ENCODE results near the gene RHAG. TPM values are rescaled to one million over a fixed set of nuclear protein-coding genes. Genes with fewer than 3 reads are reported as not detected.
"Not testable (repeated sequence)": the region's sequence is repeated elsewhere in the genome, so short reads cannot be mapped to it uniquely, and the experiment has no call there.

The RHAG gene
- total RNA-seq, 1 experiment from 2014 or later, result not detected

DNA sequence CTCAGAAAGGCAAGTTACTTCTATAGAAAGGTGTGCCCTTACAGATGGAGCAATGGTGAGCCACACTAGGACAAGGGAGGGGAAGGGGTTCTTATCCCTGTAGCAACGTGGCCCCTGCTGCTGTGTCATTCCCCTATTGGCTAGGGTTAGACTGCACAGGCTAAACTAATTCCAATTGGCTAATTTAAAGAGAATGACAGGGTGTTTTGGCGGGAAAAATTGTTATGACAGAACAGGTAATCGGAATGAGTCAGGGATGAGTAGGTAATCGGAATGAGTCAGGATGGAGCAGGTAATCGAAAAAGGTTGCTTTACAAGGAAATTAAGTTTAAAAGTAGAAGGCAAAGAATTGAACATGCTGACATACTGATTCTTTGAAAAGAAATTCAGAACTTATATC, 49.4 kb downstream of the RHAG start:
- not testable (repeated sequence) for H3K27me3 Mint-ChIP-seq (ENCODE audit: low read depth); H2BK20ac ChIP-seq (ENCODE audit: low read depth, low read length, poor library complexity, severe bottlenecking); H4K5ac ChIP-seq (ENCODE audit: insufficient read length, low read depth, low read length); H3K4ac ChIP-seq (ENCODE audit: low read depth, low read length); H3K23ac ChIP-seq (ENCODE audit: insufficient read length, low read depth, low read length); H3K9ac ChIP-seq (ENCODE audit: extremely low read depth, insufficient read length, low read length); H2BK15ac ChIP-seq (ENCODE audit: low read depth, low read length); H2AK5ac ChIP-seq (ENCODE audit: insufficient read length, low read length); H3K27ac Mint-ChIP-seq; H3T11ph ChIP-seq (ENCODE audit: low read length); H3K4me1 ChIP-seq (ENCODE audit: insufficient read depth, low read length); H3K36me3 Mint-ChIP-seq (ENCODE audit: insufficient read depth in 1 of 3, low read depth in 3 of 3); H2BK12ac ChIP-seq (ENCODE audit: insufficient read length, low read depth, low read length); H3K79me1 ChIP-seq (ENCODE audit: insufficient read depth, low read depth, low read length, poor library complexity, severe bottlenecking); H3K9me3 ChIP-seq (ENCODE audit: control insufficient read depth, low read depth, low read length); H3K4me3 Mint-ChIP-seq; H3K9me3 Mint-ChIP-seq; DNase-seq; H3K79me2 ChIP-seq (ENCODE audit: insufficient read depth, low read length); H3K18ac ChIP-seq (ENCODE audit: insufficient read length, low read depth, low read length); H3K56ac ChIP-seq (ENCODE audit: insufficient read length, low read depth, low read length); H4K20me1 ChIP-seq (ENCODE audit: control insufficient read depth, insufficient read depth, insufficient read length); H2BK120ac ChIP-seq (ENCODE audit: low read depth, low read length, poor library complexity, severe bottlenecking); H3K27me3 ChIP-seq (ENCODE audit: insufficient read depth, low read length); H3K23me2 ChIP-seq (ENCODE audit: insufficient read length, low read depth, low read length, poor library complexity, severe bottlenecking); H3K4me2 ChIP-seq (ENCODE audit: insufficient read depth, insufficient read length, low read length); H3K14ac ChIP-seq (ENCODE audit: insufficient read depth, low read length); H3K27ac ChIP-seq (ENCODE audit: insufficient read length, low read depth, low read length); H4K91ac ChIP-seq (ENCODE audit: insufficient read length, low read depth, low read length); H2AFZ ChIP-seq (ENCODE audit: low read length); H2BK5ac ChIP-seq (ENCODE audit: insufficient read length, low read length); H4K8ac ChIP-seq (replicated peaks; ENCODE audit: insufficient read length, low read depth, low read length)
- no CpG with 5 or more reads among the region's 5 CpGs for WGBS (ENCODE audit: extremely low coverage, insufficient read length, low lambda C conversion rate)
- H3K4me1 Mint-ChIP-seq, result peaks cover 11 to 17% of the 10 kb centered on the region in 2 experiments; a peak in 2 of 4 replicates
